DMS53 treated with DMSO at 0.1 percent for 48 hours (cell line): ENCODE measurements around the gene MAPK12.

Experiments
- DNase-seq: peaks from one replicate; lab custom pipeline; 2025; ENCODE audit not compliant: unreplicated experiment; lab: John Stamatoyannopoulos, UW

MAPK12 gene

DNA sequence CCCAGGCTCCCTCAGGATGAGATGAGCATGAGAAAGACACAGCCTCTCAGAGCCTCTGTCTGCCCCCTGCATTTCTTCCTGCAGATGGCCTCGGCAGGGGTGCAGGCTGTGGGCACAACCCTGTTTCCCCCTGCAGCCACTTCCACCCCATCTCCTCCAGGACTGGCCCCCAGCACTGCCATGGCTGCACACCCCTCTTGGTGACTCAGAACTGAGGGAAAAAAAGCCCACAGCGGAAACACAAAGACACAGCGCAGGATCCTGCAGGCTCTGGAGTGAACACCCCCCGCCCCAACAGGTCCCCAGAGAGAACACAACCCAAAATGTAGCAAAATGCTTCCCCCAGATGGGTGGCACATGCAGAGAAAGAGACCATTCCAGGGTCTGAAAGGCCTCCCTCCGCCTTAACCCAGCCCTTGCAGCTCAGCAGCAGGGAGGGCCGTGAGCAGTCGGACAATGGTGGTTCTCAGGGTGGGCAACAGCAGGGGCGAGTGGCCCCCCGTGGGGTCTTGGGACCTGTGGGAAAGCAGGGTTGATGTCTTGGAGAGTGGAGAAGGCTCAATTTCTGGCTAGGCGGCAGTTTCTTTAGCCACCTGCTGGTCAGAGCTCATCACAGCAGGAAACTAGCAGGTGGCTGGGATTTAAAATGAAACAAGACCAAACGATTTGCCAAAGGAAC is 24.6 kb downstream of the MAPK12 start:
- DNase-seq = no peak

DNA sequence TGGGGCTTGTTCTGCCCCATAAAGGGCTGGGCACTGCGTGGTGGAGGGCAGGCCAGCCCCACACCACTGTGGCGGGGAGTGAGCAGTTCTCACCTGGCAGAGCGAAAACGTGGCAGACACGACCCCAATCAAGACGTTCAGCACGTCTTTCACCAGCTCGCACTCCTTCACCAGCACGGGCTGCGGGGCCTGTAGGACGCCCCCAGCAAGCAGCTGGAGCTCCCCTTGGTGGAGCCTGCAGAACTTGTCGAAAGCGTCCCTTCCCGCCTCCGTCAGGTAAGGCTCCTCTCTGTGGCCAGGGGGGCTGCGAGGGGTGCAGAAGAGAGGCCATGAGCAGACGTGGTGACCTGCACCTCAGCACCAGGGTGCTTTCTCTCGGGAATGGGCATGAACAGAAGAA is 28.3 kb downstream of the MAPK12 start:
- no peak for DNase-seq

DNA sequence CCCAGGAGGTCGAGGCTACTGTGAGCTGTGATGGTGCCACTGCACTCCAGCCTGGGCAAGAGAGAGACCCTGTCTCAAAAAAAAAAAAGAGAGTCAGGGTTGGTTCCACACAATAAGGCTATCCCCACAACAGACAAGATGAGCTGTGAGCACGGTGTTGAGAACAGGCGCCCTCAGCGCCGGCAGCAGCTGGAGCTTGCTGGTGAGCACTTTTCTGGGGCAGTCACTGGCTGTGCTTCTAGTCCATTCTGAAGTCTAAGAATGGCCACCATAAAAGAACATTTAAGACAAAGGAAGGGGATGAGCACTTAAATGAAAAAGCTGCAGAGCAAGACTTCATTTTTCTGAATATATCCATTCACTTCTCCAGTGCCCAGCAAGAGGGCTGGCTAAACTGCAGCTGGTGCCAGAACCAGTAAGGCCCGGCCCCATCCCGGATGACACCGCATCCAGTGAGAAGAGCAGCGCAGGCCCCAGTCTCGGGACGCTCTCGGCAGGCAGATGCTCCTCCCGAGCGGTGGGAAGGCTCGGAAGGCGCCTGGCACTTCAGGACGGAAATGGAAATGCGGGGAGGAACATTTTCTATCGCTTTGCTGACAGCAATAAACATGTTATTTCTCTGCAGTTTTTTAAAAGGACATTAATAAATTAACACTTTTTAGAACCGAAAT is 28.9 kb downstream of the MAPK12 start:
- no peak for DNase-seq

DNA sequence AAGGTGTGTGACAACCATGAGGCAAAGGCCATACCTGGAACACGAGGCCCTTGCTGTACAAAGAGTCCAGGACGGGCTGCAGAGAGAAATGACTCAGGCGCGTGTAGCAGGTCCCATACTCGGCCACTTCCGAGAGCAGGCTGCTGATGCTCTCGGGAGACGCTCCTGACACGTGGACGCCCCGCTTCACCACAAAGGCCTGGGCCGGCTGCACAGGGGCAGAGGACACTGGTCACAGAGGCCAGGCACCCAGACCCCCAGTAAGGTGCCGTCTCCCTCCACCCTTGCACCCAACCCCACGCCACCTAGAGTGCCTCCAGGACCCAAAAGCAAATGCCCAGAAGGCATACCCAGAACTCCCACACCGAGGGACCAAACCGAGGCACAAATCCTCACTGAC is 32.1 kb downstream of the MAPK12 start:
- no peak for DNase-seq

DNA sequence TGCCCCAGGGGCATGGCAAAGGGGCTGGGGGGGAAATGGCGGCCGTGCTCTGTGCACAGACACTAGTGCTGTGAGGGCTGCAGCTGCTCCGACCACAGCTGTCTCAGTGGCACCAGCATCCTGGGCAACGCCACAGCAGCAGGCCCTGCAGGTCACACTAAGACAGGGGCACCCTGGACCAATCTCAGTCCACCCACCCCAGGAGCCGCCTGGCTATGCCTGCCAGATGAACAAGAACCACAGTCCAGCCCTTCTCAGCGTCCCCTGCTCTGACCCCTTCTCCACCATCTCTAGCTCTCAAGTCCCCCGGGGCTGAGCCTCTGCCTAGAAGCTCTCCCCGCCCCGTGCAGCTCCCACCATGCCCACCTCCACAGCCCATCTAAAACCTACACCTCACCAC is 33.1 kb downstream of the MAPK12 start:
- DNase-seq = no peak

DNA sequence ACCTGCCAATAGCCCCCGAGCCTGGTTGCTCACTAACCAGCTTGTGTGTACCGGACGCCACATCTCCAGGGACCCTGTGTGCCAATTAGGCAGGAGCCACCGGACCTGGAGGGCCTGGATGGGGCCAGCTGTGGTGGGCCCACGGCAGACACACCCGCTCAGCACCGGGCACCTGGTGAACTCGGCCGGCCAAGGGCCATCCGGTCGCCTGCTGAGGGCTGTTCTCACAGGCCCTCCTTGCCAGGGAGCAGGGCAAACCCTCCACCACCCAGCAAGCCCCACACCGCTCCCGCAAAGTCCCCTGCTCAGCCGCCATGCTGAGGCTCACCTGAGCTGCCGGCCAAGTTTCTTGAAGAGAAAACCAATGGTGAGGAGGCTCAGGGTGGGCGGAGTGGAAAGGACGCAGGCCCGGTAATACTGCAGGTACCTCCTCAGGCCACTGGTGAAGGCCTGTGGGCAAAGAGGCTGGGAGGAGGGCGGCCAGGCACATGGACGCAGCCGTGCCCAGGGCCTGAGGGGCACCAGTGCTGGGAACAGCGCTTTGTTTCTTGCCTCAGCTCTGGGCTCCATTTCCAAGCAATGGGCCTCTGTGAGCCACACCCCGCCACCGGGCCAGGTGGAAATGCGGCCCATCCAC is 33.8 kb downstream of the MAPK12 start:
- no peak for DNase-seq

DNA sequence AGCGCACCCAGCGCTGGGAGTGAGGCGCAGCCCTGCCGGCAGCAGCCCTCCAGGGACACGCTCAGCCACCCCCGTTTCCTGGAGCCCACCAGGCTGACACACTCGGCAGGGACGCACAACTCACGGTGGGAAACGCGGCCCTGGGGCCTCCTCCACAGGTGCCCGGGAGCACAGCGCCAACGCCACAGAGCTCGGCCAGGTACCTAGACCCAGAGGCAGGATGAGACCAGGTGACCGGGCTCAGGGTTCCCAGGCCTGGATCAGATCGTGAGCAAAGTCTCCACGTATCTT is 34.7 kb downstream of the MAPK12 start:
- no peak for DNase-seq

DNA sequence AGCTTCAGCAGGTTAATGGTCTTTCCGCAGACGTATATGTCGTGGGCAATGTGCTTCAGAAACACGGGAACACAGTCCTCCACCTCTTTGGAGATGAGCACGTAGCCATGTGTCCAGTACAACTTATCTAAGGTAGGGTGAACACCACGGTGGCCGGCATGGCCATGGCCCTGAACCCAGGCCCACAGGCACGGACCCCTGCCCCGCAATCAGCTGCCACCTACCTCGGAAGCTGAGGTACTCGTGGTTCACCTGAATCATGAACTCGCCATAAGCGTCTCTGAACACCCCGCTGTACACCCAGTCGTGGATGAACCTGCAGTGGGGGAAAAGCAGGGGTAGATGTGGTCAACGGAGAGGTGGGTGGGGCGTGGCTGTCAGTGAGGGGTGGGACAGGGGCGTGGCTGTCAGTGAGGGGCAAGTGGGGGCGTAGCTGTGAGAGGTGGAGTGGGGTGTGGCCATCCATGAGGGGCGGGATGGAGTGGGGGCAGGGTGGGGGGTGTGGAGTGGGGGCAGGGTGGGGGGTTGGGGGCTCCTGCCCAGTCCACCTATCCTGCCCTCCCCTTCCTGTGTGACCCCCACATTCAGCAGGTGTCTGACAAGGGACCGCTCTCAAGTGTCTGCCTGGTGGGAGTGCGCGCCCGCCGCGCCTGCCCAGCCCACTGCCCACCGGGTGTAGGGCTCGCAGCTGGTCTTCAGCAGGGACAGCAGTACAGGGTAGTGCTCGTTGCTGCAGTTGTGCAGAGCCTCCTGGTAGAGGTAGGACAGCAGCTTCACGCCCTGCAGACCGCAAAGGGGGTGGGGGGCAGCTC is 35.2 kb downstream of the MAPK12 start:
- DNase-seq = no peak

DNA sequence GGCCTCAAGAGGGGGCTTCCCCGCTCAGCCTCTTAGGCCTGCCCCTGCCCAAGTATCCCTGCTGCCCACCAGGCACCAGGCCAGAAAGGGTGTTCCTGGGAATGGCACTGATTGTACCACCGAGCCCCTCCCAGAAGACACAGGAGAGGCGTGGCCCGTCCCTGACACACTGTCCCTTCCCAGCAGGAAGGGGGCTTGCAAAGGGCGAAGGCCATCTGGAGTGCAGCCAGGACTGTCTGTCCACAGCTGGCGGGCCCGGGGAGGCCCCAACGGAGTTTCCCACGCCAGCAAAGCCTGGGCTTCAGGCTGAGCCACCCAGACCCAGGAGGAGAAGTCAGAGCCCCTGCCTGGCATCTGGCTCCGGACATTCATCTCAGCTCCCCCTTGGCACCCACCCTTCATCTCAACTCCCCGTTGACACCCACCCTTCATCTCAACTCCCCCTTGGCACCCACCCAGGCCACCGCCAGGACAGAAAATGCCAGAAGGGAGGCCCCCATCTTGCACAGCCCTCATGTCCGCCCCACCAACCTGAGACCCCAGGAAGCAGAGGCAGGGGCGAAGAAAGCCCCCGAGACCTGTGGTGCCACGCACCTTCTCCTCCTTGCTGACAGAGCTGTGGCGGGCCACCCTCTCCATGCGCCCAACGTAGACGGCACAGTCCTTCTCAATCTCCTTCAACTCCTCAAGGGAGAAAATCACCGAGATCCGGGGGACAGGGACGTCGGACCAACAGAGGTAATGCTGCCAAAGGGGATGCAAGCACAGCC is 36.1 kb downstream of the MAPK12 start:
- no peak for DNase-seq

DNA sequence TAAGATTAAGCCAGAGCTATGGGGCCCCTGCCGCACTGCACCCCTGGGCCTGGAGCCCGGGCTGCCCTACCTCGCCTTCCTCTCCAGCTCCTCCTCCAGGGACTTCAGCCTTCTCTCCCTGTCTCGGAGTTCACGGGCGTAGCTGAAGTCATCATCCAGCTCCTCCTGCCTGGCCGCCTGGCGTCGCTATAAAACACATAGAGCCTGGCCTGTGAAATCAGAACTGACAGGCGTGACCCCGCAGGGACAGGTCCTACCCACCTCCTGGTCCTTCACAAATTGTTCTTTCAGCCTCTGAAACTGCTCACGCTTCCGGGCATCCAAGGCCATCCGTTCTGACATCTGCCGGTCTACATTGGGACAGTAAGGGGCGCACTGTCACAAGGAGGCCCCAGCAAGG is 37.4 kb downstream of the MAPK12 start:
- DNase-seq = no peak

DNA sequence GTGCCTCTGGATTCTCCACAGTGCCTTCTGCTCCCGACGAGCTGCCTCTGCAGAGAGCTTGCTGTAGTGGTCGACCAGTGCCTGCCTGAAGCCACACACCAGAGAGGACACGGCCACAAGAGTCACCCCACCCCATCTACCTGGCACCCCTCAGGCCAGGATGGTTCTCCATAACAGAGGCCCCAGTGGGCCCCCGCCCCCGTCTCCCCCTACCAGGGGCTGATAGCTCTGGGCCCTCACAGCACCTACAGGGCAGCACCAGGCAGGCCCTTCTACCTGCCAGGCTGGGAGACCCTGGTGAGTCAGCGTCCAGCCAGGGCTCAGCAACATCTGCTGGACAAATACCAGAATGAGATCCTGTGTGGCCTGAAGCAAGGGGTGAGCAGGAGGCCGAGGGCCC is 39.0 kb downstream of the MAPK12 start:
- no peak for DNase-seq

DNA sequence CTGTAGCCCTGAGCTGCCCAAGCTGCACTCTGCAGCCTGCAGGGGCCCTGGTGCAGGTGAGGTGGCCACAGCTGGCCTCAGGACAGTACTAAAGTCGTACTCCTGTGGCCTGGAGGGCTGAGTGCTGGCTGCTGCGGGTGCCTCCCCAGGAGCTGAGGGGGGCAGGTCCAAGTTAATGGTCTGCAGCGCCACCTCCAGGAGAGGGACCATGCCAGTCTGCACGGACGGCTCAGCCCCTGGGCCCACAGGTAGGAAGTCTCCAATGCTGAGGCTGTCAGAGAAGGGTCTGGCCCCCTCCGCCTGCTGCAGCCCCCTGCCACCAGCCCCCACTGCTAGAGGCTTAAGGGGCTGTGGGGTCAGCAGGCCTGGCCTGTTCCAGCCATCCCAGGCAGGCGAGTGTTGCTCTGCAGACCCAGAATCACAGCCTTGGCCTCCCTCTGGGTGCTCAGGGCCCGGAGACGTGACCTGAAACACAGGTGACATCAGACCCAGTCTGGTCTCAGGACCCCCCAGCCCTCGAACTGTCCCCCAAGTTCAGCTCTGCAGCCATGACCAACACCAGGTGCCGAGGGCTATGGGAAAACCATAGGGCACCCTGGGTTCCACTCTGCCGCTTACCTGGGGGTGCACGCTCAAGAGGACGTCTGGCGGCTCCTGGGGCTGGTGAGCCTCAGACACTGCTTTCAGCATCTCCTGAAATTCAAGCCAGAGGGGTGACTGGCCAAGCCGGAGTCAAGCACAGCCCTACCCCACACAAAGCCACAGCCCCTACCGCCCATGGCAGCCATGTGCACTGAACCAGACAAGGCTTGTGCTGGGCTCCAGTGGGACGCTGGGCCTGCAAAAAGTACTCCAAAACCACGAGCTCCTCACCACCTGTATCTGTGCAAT is 39.8 kb downstream of the MAPK12 start:
- no peak for DNase-seq

DNA sequence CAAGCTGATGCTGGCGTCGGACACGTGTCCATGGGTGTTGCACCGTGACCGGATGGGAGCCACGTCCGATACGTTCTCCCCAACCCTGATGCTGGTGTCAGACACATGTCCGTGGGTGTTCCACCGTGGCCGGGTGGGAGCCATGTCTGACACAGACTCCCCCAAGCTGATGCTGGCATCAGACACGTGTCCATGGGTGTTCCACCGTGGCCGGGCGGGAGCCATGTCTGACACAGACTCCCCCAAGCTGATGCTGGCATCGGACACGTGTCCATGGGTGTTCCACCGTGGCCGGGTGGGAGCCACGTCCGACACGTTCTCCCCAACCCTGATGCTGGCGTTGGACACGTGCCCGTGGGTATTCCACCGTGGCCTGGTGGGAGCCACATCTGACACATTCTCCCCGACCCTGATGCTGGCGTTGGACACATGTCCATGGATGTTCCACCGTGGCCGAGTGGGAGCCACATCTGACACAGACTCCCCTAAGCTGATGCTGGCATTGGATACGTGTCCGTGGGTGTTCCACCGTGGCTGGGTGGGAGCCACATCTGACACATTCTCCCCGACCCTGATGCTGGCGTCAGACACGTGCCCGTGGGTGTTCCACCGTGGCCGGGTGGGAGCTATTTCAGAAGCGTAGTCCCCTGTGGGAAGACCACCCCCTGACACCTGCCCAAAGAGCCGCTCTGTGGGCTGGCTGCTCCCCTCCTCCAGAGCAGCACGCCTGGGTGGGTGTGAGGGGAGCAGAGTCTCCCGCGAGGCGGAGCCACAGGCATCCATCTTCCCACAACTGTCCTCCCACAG is 40.7 kb downstream of the MAPK12 start:
- no peak for DNase-seq

DNA sequence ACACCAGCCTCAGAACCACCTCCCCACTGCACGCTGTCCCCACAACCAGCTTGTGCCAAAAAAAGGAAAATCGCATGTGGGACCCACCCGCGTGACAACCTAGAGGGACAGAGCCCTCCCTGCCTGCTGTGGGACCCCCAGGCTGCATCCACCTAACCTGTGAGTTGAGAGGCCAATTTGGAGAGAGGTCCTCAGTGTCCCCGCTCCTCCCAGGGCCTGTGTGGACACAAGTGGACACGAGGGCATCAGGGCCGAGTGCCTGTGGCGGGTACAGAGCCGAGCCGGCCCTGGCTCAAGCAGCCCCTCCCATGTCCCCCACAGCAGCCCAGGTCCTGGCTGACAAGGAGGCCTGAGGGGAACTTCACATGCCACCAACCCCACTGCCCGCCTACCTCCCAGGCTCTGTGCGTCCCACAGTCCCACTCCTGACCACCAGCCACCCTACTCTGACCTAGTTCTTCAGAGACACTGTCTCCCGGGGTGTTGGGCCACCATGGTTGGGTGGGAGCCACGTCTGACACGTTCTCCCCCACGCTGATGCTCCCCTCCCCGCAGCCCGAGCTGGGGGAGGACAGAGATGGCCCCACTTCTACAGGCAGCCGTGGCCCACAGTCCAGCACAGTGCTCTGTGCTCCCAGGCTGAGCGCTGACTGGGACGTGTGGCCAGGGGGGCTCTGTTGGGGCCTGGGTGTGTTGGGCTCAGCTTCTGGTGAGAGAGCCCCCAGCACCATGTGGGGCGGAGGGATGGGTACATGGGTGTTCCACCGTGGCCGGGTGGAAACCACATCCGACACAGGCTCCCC is 41.5 kb downstream of the MAPK12 start:
- no peak for DNase-seq

DNA sequence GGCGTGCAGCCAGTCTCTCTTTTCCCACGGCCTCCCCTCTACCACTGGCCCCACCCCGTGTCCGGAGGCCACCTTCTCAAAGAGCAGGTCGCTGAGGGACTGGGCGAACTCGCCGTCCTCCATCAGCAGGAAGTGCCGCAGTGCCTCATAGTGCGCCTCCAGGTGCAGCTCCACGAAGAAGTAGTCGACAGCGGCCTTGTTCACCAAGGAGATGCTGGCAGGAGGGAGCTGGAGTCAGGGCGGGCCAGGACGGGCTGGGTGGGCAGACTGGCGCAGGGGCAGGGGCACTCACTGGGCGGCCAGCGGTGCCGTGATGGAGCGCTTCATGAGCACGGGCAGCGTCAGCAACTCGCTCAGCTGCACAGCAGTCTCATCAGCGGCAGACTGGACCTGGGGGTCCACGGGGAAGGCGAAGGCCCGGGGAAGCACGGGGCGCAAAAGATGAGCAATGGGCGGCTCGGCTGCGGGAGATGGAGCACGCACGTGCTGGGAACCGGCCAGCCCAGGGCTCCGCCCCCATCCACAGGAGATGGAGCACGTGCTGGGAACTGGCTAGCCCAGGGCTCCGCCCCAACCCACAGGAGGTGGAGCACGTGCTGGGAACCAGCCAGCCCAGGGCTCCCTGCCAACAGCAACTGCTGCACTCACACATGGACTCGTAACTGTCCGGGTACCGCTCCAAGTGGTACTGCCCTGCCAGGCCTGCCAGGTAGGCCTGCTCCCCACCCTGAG is 42.3 kb downstream of the MAPK12 start:
- peak; percentile 80 for DNase-seq

DNA sequence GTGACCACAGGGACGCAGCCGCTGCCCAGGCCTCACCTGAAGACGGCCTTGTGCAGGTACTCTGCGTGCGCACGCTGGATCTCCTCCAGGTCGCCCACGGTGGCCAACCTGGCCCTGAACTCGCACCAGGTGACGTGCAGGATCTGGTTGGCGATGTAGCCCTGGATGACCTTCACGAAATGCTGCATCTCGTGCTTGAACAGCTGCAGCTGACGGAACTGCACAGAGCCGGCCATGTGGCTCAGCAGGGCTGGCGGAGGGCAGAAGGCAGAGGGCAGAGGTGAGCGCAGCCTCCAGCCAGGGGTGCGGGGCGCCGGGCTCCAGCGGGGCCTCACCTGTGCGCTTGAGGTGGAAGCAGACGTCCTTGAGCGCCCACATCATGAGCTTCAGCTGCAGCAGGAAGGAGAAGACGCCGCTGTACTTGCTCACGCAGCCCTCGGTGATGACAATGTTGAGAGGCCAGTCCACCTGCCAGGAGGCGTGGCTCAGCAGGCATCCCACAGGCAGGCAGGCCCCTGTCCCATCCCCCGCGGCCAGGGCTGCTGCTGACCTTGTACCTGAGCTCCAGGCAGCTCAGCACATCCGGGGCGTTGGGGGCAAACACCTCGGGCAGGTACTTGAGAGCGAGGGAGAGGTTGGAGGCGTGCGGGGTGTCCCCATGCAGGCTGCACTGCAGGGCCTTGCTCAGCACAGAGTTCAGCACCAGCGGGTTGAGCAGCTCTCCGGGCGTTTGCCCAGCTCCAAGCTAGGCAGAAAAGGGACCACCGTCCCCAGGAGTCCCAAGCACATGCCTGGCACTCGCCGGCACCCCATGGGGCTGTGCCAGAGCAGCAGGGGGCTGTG is 43.1 kb downstream of the MAPK12 start:
- peak; percentile 85 for DNase-seq
